Measurements from ENCODE around the gene ADARB1.

DNA sequence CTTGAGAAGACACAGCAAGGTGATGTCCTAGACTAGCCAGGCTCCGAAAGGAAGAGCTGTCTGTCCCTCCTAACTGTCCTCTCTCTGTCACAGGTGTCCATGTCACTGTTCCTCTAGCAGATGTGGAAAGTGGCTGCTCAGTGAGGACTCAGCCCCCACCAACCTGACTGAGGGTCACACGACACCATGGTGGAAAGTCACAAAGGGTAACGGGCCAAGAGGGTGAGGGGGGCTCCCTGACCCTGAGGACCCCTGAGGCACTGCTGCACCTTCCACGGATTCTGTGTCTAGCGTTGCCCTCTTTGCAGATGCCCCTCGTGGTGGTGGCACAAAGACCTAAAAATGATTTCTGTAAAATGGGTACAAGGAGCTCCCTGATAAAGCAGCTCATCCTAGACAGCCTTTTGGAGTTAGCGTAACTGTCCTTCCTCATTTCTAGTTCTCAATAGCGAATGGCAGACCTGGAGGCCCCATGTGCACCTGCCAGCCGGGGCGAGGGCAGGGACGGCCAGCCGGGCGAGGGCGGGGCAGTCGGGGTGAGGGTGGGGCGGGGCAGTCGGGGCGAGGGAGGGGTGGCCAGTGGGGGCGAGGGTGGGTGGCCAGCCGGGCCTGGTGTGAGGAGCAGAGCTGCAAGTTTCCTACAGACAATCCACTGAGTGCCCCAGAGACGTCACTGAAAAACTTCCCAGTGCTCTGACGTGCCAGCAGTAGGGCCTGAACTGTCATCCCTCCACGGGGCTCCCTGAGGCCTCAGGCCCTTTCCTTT is 189.9 kb downstream of the ADARB1 start:
- TF ChIP-seq, protein P1, sequence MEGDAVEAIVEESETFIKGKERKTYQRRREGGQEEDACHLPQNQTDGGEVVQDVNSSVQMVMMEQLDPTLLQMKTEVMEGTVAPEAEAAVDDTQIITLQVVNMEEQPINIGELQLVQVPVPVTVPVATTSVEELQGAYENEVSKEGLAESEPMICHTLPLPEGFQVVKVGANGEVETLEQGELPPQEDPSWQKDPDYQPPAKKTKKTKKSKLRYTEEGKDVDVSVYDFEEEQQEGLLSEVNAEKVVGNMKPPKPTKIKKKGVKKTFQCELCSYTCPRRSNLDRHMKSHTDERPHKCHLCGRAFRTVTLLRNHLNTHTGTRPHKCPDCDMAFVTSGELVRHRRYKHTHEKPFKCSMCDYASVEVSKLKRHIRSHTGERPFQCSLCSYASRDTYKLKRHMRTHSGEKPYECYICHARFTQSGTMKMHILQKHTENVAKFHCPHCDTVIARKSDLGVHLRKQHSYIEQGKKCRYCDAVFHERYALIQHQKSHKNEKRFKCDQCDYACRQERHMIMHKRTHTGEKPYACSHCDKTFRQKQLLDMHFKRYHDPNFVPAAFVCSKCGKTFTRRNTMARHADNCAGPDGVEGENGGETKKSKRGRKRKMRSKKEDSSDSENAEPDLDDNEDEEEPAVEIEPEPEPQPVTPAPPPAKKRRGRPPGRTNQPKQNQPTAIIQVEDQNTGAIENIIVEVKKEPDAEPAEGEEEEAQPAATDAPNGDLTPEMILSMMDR (conservative IDR thresholded peaks at IDR 0.05; ENCODE audit: low read depth, low read length) = no peak
- no peak for TF ChIP-seq EZH2 (IDR thresholded peaks at IDR 0.05; ENCODE audit: borderline replicate concordance, low read depth, low read length, poor library complexity, severe bottlenecking)
